A549 (cell line): ENCODE results near the gene BET1L.
"Not testable (repeated sequence)": the region's sequence is repeated elsewhere in the genome, so short reads cannot be mapped to it uniquely, and the experiment has no call there.

Experiments
- CTCF ChIP-seq: fragments of >200 bp; sonication (Bioruptor Twin); formaldehyde crosslinking; IDR thresholded peaks from 3 replicates; pipeline ENCODE4 v1.5.1; 2016
- MAX ChIP-seq: IDR thresholded peaks from 2 replicates; pipeline ENCODE4 v1.6.1; 2012
- MAZ ChIP-seq: fragments of 150-350 bp; IDR thresholded peaks from 2 replicates; pipeline ENCODE4 v1.6.1; 2014; ENCODE audit warnings: antibody characterized with exemption, low read depth, low read length, borderline replicate concordance
- POLR2A ChIP-seq: IDR thresholded peaks from 2 replicates; pipeline ENCODE4 v1.6.1; 2012; ENCODE audit warnings: mild to moderate bottlenecking, low read length

DNA sequence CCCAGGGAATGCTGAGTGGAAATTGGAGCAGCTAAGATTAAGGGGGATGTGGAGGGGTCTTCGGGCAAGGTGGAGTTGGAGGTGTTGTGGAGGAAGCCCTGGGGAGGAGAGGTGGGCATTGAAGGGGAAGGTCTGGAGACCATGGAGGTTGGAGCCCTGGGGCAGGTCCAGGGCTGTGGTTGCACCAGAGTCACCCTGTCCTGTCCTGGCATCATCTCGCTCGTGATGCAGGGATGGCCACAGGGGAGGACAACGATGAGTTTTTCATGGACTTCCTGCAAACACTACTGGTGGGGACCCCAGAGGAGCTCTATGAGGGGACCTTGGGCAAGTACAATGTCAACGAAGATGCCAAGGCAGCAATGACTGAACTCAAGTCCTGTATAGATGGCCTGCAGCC lies 13.7 kb downstream of the BET1L start:
- not testable (repeated sequence) for TF ChIP-seq MAZ, MAX, CTCF, POLR2A
